ENCODE data around the gene LITAFD. TPM values are rescaled to one million over a fixed set of nuclear protein-coding genes. Genes with fewer than 3 reads are reported as not detected.

LITAFD gene
- total and polyA plus RNA-seq, 10 of the 15 experiments (the other 5 are each of a cell fraction or from before 2014, with no cell fraction given): not detected

- WGBS (ENCODE audit: insufficient coverage, insufficient replicate concordance, low lambda C conversion rate, missing lambda C conversion rate): 57% methylated on average over 6 of the region's 6 CpGs
- ChIA-PET SMC1A (ENCODE audit: uncharacterized antibody, unreplicated experiment) (interaction anchor here (2.4 to 5.6 kb wide), 4 partner anchors 13 to 305 kb away, joined by 6 to 37 read pairs (median 12); no protein-coding TSS in a partner anchor), POLR2A (no interaction called here), RAD21 (ENCODE audit: unreplicated experiment) (interaction anchor here (0.6 to 3.8 kb wide), 4 partner anchors 9 to 254 kb away, joined by 3 to 32 read pairs (median 4); partner anchors contain the start of gene CARHSP1), CTCF (interaction anchor here (1.2 to 5.4 kb wide), 4 partner anchors 10 to 217 kb away, joined by 3 to 72 read pairs (median 22); partner anchors contain the start of genes CARHSP1, PMM2 and TMEM186)
- no TSS peak for BruUV-seq (replicated peaks)
- no peak overlapping the region for H3K4me2 ChIP-seq (ENCODE audit: control insufficient read depth, insufficient read depth)
- in situ Hi-C loops (cut with MboI): no loop called here
- intact Hi-C loops (cut with micrococcal nuclease; ENCODE audit: unreplicated experiment): no loop called here
- DNase-seq (ENCODE audit: low read depth, low spot score) (no peak), FAIRE-seq (no peak), ATAC-seq (no peak)
- no peak overlapping the region for H2AFZ ChIP-seq (ENCODE audit: control insufficient read depth, low read depth, low read length)
- no peaks in the 10 kb centered on the region for H3K79me2 ChIP-seq (ENCODE audit: control insufficient read depth, insufficient read depth, low read length)
- H3K9ac ChIP-seq (ENCODE audit: control insufficient read depth, insufficient read depth, low read length): no peak overlapping the region
- H3K4me1 ChIP-seq (ENCODE audit: control insufficient read depth, insufficient read depth, low read length): peaks cover 6% of the 10 kb centered on the region
- H3K27me3 ChIP-seq (replicated peaks in 1 of 2; ENCODE audit: control insufficient read depth in 2 of 2, insufficient read depth in 2 of 2, low read length in 1 of 2): no peaks in the 10 kb centered on the region
- H3K36me3 ChIP-seq (ENCODE audit: control insufficient read depth in 2 of 2, insufficient read depth in 2 of 2, low read length in 1 of 2): no peaks in the 10 kb centered on the region
- H3K27ac ChIP-seq (ENCODE audit: control insufficient read depth, insufficient read depth): no peak overlapping the region
- TF ChIP-seq CHD2 (IDR thresholded peaks at IDR 0.05; ENCODE audit: borderline replicate concordance, low read depth, low read length): no peak
- TF ChIP-seq CEBPZ (IDR thresholded peaks at IDR 0.05; ENCODE audit: low read depth, low read length): no peak
- TF ChIP-seq MLLT1 (IDR thresholded peaks at IDR 0.05): no peak
- no peaks in the 10 kb centered on the region for H3K9me3 ChIP-seq (replicated peaks; ENCODE audit: control insufficient read depth, insufficient read depth, low read length)
- no peaks in the 10 kb centered on the region for H4K20me1 ChIP-seq (ENCODE audit: control insufficient read depth, insufficient read depth)
- no peak overlapping the region for H3K4me3 ChIP-seq
Observed at GRCh38 chr16:8878523-8878911, 3.6 kb upstream of the LITAFD start.
